GM06990 (cell line): ENCODE measurements around the gene GPR39.

Experiments used
- DNase-seq: peaks from one replicate; pipeline ENCODE4 v3.0.0-alpha.2; 2011; ENCODE audit not compliant: insufficient read length; ENCODE audit errors: extremely low read depth
- H3K27me3 ChIP-seq: replicated peaks from 2 replicates; pipeline ENCODE4 v1.6.0; 2011; ENCODE audit warnings: low read length; ENCODE audit not compliant: control insufficient read depth, insufficient read depth
- H3K36me3 ChIP-seq: 2 replicates; pipeline ENCODE4 v1.5.1; 2011; ENCODE audit warnings: low read length; ENCODE audit not compliant: control insufficient read depth, insufficient read depth
- H3K4me3 ChIP-seq: replicated peaks from 2 replicates; pipeline ENCODE4 v1.5.1; 2011; ENCODE audit warnings: low read depth, mild to moderate bottlenecking, control low read depth, low read length
- TF ChIP-seq, protein P1 (sequence below): IDR thresholded peaks from 2 replicates; pipeline ENCODE4 v1.5.1; 2011; ENCODE audit warnings: low read length, control low read depth, mild to moderate bottlenecking, inconsistent platforms; ENCODE audit not compliant: insufficient read depth, poor library complexity, severe bottlenecking

GPR39 gene

DNA sequence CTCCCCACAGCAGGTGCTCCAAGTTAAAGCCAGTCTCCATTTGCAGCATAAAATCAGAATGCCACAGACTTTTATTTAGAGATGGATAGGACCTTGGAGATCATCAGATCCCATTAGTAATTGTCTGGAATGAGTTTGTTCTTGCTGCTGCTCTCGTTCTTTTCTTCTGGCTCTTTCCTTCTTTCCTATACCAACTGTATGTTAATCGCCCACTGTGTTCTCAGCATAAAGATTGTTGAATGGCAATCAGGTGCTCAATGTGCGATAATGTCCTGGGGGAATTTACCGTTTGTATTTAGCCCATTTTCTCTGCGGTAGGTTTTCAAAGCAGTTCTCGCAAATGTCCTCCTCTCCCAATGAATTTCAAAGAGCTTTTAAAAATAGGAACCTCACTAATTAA, 3.3 kb downstream of the GPR39 start:
- H3K27me3 ChIP-seq: no peaks in the 10 kb centered on the region; the same call in 1 of the 2 replicates
- DNase-seq: no peak
- TF ChIP-seq, protein P1, sequence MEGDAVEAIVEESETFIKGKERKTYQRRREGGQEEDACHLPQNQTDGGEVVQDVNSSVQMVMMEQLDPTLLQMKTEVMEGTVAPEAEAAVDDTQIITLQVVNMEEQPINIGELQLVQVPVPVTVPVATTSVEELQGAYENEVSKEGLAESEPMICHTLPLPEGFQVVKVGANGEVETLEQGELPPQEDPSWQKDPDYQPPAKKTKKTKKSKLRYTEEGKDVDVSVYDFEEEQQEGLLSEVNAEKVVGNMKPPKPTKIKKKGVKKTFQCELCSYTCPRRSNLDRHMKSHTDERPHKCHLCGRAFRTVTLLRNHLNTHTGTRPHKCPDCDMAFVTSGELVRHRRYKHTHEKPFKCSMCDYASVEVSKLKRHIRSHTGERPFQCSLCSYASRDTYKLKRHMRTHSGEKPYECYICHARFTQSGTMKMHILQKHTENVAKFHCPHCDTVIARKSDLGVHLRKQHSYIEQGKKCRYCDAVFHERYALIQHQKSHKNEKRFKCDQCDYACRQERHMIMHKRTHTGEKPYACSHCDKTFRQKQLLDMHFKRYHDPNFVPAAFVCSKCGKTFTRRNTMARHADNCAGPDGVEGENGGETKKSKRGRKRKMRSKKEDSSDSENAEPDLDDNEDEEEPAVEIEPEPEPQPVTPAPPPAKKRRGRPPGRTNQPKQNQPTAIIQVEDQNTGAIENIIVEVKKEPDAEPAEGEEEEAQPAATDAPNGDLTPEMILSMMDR: no peak
- H3K4me3 ChIP-seq: no peak overlapping the region
- no peaks in the 10 kb centered on the region for H3K36me3 ChIP-seq

DNA sequence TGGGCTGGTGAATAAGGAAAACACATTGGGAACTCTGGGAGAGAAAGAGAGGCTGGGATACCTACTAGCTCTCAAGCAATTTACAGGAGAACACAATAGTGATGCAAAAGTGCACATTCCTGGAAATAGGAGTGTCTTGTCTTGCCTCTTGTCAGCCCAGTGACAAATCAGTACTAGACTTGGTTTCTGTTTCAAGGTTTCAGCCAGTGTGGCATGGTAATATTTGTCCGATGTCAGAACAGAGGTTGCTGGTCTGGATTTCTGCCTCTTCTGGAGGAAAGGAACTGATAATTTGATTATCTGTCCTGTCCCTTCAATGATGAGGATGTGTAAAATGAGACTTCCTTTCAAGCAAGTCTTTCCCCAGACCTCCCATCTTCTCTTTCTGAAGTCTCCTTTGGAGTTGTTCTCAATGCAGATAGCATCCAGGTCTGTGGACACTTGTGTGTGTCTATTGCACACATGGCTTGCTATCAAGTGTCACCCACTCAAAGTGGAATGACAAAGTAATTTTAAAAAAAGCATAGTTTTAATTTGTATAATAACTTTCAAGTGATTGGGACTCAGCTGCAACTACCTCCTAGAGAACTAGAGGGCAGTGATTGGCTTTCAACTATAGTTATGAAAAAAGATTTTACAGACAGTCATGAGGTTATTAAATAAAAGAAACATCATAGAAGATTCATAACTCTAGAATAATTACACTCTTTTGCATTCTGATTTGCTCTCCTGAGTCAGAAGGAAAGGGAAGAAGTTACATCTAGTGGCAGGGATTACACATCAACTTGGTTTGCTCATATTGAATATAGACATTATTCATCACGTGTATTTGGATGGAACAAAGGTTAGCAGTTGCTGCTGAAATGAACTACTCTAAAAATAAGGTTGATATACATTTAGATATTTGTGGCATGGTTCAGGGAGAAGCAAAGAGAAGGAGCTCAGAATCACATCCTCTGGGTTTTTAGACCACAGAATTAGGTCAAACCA, 4.5 kb downstream of the GPR39 start:
- H3K27me3 ChIP-seq: no peaks in the 10 kb centered on the region; the same call in 1 of the 2 replicates
- H3K4me3 ChIP-seq: no peak overlapping the region
- TF ChIP-seq, protein P1: no peak
- DNase-seq: no peak
- no peaks in the 10 kb centered on the region for H3K36me3 ChIP-seq

DNA sequence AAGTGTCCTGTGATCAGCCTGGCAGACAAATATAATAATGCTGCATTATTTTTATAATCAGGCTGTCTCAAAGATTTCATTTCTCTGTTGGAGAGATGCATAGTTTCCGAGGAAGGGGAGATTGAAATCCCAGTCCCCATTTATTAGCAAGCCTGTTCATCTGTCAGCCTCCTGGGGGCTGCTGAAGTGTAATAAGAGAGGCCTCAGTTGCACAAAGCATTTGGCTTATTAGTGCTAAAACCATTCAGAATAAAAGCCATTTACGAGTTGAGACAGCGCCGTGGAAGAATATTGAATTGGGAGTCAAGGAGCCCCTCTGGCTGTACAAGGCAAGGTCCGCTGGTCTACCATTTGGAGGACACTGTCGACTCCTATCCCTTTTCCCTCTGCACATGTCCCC, 6.1 kb downstream of the GPR39 start:
- TF ChIP-seq, protein P1: no peak
- H3K4me3 ChIP-seq: no peak overlapping the region
- DNase-seq: no peak
- no peaks in the 10 kb centered on the region for H3K27me3 ChIP-seq
- no peaks in the 10 kb centered on the region for H3K36me3 ChIP-seq

DNA sequence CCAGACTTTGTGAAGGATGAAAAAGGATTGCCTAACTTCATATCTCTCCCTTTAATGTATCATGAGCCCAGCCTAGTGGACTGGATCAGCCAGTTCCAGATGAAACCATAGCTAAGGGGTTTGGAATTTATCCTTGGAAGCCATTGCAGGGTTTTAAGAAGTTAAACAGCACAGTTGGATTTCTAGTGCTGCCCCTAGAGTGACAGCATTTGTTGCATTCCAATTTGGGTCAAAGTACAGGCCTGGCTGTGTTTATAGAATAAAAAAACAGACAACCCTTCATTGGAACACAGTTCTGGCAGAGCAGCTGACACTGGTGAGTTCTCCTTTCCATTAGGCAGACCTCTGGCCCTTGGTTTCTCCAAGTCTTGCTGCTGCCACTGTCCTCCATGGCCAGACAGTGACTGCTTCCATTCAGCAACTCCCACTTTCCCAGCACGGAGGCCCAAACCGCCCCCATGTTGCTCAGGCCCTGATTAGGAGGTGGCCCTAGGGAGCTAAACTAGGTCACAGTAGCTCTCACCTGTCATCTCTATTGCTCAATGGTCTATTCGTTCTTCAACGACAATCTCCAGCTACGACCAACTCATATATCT, 8.0 kb downstream of the GPR39 start:
- Histone ChIP-seq H3K4me3 (no peak overlapping the region), H3K27me3 (no peaks in the 10 kb centered on the region), H3K36me3 (no peaks in the 10 kb centered on the region)
- DNase-seq: no peak
- TF ChIP-seq, protein P1: no peak

DNA sequence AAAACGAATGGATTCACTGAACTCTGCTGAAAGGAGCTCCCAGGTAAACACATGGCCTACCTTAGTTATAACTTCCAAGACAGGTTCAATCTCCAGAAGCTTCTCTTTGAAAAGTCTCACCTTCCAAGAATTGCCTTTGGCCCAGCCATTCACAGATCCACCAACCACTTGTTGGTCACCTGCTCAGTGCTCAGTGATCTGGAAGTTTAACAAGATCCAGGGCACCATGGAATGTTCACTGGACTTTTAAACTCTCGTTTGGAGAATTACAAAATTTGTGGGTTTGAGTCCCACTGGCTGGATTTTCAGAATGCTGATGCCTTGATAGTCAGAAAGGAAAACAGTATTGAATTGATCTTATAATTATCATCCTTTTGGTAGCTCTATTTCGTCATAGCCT, 9.4 kb downstream of the GPR39 start:
- H3K36me3 ChIP-seq: no peaks in the 10 kb centered on the region
- H3K4me3 ChIP-seq: no peak overlapping the region
- no peak for DNase-seq
- TF ChIP-seq, protein P1: no peak
- H3K27me3 ChIP-seq: no peaks in the 10 kb centered on the region
